Astrocyte (in vitro differentiated cells and primary cell): Measurements from ENCODE around the gene SLC35F2. TPM values are rescaled to one million over a fixed set of nuclear protein-coding genes. Genes with fewer than 3 reads are reported as not detected.
A peak's percentile ranks its signal among the peaks of the same experiment; 100 is the strongest.
"Not testable (repeated sequence)": the region's sequence is repeated elsewhere in the genome, so short reads cannot be mapped to it uniquely, and the experiment has no call there.

Source experiments
- DNase-seq: peaks from one replicate; pipeline ENCODE4 v3.0.0-alpha.2; 2010; ENCODE audit warnings: low read depth
- FAIRE-seq: peaks from 2 replicates; lab custom pipeline; 2011; peaks lifted over from hg19 to GRCh38; lab: Jason Lieb, UNC
- H2AFZ ChIP-seq: 2 replicates; pipeline ENCODE4 v1.6.0; 2012; ENCODE audit warnings: low read depth, low read length, inconsistent platforms
- H3K27ac ChIP-seq: 2 replicates; pipeline ENCODE4 v1.5.1; 2011; ENCODE audit warnings: low read depth, low read length, inconsistent platforms
- H3K27me3 ChIP-seq: 2 replicates; pipeline ENCODE4 v1.6.0; 2011; ENCODE audit warnings: low read length, inconsistent platforms; ENCODE audit not compliant: insufficient read depth
- H3K36me3 ChIP-seq: 2 replicates; pipeline ENCODE4 v1.5.1; 2011; ENCODE audit warnings: low read length, inconsistent platforms; ENCODE audit not compliant: insufficient read depth
- H3K4me1 ChIP-seq: 2 replicates; pipeline ENCODE4 v1.5.1; 2011; ENCODE audit warnings: low read length, inconsistent platforms; ENCODE audit not compliant: insufficient read depth
- H3K4me2 ChIP-seq: 2 replicates; pipeline ENCODE4 v1.6.0; 2012; ENCODE audit warnings: low read length, inconsistent platforms
- H3K4me3 ChIP-seq: 2 replicates; pipeline ENCODE4 v1.5.1; 2011; ENCODE audit warnings: low read depth, mild to moderate bottlenecking, low read length, inconsistent platforms; ENCODE audit not compliant: insufficient read depth
- H3K79me2 ChIP-seq: 2 replicates; pipeline ENCODE4 v1.6.0; 2012; ENCODE audit warnings: mild to moderate bottlenecking, low read length, inconsistent platforms; ENCODE audit not compliant: insufficient read depth
- H3K9ac ChIP-seq: 2 replicates; pipeline ENCODE4 v1.6.0; 2012; ENCODE audit warnings: mild to moderate bottlenecking, low read length, inconsistent platforms
- H3K9me3 ChIP-seq: 2 replicates; pipeline ENCODE4 v1.5.1; 2012; ENCODE audit warnings: low read depth, mild to moderate bottlenecking, low read length, inconsistent platforms; ENCODE audit not compliant: insufficient read depth
- H4K20me1 ChIP-seq: 2 replicates; pipeline ENCODE4 v1.6.0; 2012; ENCODE audit warnings: low read length, inconsistent platforms; ENCODE audit not compliant: insufficient read depth
- H3K27ac Mint-ChIP-seq: one replicate; pipeline ENCODE4 v1.8.0; 2021; ENCODE audit warnings: mild to moderate bottlenecking, mixed read lengths; ENCODE audit not compliant: unreplicated experiment
- H3K27me3 Mint-ChIP-seq: one replicate; pipeline ENCODE4 v1.8.0; 2021; ENCODE audit warnings: low read depth, mixed read lengths; ENCODE audit not compliant: unreplicated experiment
- H3K36me3 Mint-ChIP-seq: one replicate; pipeline ENCODE4 v1.8.0; 2021; ENCODE audit warnings: low read depth, mixed read lengths; ENCODE audit not compliant: unreplicated experiment
- H3K4me1 Mint-ChIP-seq: one replicate; pipeline ENCODE4 v1.8.0; 2021; ENCODE audit warnings: low read depth, mixed read lengths; ENCODE audit not compliant: unreplicated experiment
- H3K4me3 Mint-ChIP-seq: one replicate; pipeline ENCODE4 v1.8.0; 2021; ENCODE audit warnings: mild to moderate bottlenecking, moderate library complexity, mixed read lengths; ENCODE audit not compliant: unreplicated experiment
- H3K9me3 Mint-ChIP-seq: one replicate; pipeline ENCODE4 v1.8.0; 2021; ENCODE audit warnings: mild to moderate bottlenecking, mixed read lengths; ENCODE audit not compliant: unreplicated experiment
- EZH2 ChIP-seq: IDR thresholded peaks from 2 replicates; pipeline ENCODE4 v1.6.1; 2012; ENCODE audit warnings: mild to moderate bottlenecking, low read length, inconsistent platforms; ENCODE audit not compliant: insufficient read depth
- total RNA-seq: library from RNA; stranded (reverse); gene quantifications from 2 replicates; pipeline ENCODE4 v1.2.1, GENCODE V29; 2021
- TF ChIP-seq, protein P1 (sequence below): IDR thresholded peaks from 2 replicates; pipeline ENCODE4 v1.5.1; 2011; ENCODE audit warnings: low read depth, mild to moderate bottlenecking, inconsistent platforms, low read length, moderate library complexity; ENCODE audit not compliant: insufficient read depth

The SLC35F2 gene
- total RNA-seq, 1 donor from 2014 or later, result 52.5 TPM

DNA sequence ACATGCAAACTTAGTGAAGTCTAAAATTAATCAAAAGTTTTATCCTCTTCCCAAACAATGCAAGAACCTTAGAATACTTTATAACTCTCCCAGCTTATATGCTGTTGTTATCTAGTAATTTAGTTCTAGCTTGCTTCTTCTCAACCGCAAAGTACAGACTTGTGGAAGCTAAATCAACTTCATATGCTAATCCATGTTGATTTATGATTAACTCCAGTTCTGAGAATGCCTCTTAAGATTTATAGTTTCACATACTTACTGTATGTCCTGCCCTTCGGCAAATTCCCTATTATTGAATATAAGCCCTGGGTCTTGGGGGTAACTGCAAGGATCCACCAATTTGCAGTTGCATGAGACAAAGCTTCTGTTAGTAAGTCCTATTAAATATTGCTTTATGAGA, 17.6 kb upstream of the SLC35F2 start:
- no peak overlapping the region for H3K4me2 ChIP-seq
- H3K4me1 Mint-ChIP-seq, result peaks cover 6% of the 10 kb centered on the region
- no peaks in the 10 kb centered on the region for H3K27me3 ChIP-seq
- no peaks in the 10 kb centered on the region for H3K36me3 Mint-ChIP-seq
- H3K9ac ChIP-seq, result no peak overlapping the region
- H3K9me3 Mint-ChIP-seq, result peaks cover 2% of the 10 kb centered on the region
- FAIRE-seq (no peak), DNase-seq (no peak)
- no peaks in the 10 kb centered on the region for H3K9me3 ChIP-seq
- H3K27me3 Mint-ChIP-seq, result no peaks in the 10 kb centered on the region
- H3K36me3 ChIP-seq, result no peaks in the 10 kb centered on the region
- H3K4me1 ChIP-seq, result no peaks in the 10 kb centered on the region
- no peak overlapping the region for H3K4me3 ChIP-seq
- no peak overlapping the region for H3K27ac Mint-ChIP-seq
- H2AFZ ChIP-seq, result no peak overlapping the region
- TF ChIP-seq, protein P1, sequence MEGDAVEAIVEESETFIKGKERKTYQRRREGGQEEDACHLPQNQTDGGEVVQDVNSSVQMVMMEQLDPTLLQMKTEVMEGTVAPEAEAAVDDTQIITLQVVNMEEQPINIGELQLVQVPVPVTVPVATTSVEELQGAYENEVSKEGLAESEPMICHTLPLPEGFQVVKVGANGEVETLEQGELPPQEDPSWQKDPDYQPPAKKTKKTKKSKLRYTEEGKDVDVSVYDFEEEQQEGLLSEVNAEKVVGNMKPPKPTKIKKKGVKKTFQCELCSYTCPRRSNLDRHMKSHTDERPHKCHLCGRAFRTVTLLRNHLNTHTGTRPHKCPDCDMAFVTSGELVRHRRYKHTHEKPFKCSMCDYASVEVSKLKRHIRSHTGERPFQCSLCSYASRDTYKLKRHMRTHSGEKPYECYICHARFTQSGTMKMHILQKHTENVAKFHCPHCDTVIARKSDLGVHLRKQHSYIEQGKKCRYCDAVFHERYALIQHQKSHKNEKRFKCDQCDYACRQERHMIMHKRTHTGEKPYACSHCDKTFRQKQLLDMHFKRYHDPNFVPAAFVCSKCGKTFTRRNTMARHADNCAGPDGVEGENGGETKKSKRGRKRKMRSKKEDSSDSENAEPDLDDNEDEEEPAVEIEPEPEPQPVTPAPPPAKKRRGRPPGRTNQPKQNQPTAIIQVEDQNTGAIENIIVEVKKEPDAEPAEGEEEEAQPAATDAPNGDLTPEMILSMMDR, result no peak
- no peak for TF ChIP-seq EZH2
- H3K79me2 ChIP-seq, result no peaks in the 10 kb centered on the region
- H3K4me3 Mint-ChIP-seq, result no peak overlapping the region
- no peaks in the 10 kb centered on the region for H4K20me1 ChIP-seq
- no peak overlapping the region for H3K27ac ChIP-seq

DNA sequence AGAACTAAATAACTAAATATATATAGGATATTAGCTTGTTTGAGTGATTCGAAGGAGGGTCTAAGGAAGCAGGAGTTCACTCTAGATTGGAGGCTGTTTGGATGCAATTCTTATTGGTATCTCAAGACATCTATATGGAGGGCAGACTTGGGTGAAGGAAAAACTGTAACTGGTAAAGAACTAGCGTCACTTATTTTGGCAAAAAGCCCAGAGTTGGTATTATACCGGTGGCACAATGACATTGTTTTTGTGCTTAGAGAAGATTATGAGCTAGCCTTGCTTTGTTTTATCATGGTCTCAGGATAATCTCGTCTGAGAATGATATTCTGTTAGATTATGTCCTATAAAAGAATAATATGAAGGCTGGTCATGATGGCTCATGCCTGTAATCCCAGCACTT, 6.0 kb upstream of the SLC35F2 start:
- Histone ChIP-seq H3K4me3 (no peak overlapping the region), H3K9ac (no peak overlapping the region), H4K20me1 (no peaks in the 10 kb centered on the region), H3K27me3 (no peaks in the 10 kb centered on the region), H3K4me1 (no peaks in the 10 kb centered on the region), H3K79me2 (no peaks in the 10 kb centered on the region), H3K36me3 (no peaks in the 10 kb centered on the region), H3K27ac (no peak overlapping the region), H3K9me3 (no peaks in the 10 kb centered on the region), H3K4me2 (no peak overlapping the region), H2AFZ (no peak overlapping the region)
- H3K36me3 Mint-ChIP-seq, result no peaks in the 10 kb centered on the region
- FAIRE-seq (no peak), DNase-seq (no peak)
- no peak overlapping the region for H3K4me3 Mint-ChIP-seq
- H3K27me3 Mint-ChIP-seq, result no peaks in the 10 kb centered on the region
- no peak overlapping the region for H3K27ac Mint-ChIP-seq
- H3K9me3 Mint-ChIP-seq, result no peaks in the 10 kb centered on the region
- TF ChIP-seq, protein P1, result no peak
- TF ChIP-seq EZH2, result no peak
- H3K4me1 Mint-ChIP-seq, result no peaks in the 10 kb centered on the region

DNA sequence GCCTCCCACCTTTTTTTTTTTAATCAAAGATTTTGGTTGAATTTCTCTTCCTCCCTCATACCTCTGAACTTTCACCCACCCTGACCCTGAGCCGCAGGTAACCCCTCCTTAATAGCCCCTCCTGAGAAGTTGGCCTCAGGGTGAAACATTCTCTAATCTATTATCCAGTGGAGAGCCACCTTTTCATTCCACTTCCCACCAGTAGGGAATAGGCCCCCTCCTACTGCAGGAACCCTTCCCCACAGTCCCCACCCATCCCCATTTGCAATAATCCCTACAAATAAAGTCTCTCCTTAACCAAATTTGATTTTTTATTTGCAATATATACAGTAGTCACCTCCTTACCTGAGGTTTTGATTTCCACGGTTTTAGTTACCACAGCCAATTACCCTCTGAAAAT, 2.1 kb upstream of the SLC35F2 start:
- DNase-seq (no peak), FAIRE-seq (no peak)
- Histone ChIP-seq H3K9ac (no peak overlapping the region), H3K9me3 (no peaks in the 10 kb centered on the region), H3K79me2 (peaks cover 24% of the 10 kb centered on the region), H3K4me3 (no peak overlapping the region), H3K4me2 (no peak overlapping the region), H3K36me3 (no peaks in the 10 kb centered on the region), H3K27me3 (no peaks in the 10 kb centered on the region), H3K27ac (no peak overlapping the region), H3K4me1 (peaks cover 9% of the 10 kb centered on the region), H4K20me1 (no peaks in the 10 kb centered on the region), H2AFZ (no peak overlapping the region)
- Mint-ChIP-seq H3K4me1 (no peaks in the 10 kb centered on the region), H3K4me3 (peak overlapping the region; percentile 98), H3K9me3 (no peaks in the 10 kb centered on the region), H3K36me3 (no peaks in the 10 kb centered on the region), H3K27ac (no peak overlapping the region), H3K27me3 (no peaks in the 10 kb centered on the region)
- TF ChIP-seq, protein P1, result no peak
- no peak for TF ChIP-seq EZH2

DNA sequence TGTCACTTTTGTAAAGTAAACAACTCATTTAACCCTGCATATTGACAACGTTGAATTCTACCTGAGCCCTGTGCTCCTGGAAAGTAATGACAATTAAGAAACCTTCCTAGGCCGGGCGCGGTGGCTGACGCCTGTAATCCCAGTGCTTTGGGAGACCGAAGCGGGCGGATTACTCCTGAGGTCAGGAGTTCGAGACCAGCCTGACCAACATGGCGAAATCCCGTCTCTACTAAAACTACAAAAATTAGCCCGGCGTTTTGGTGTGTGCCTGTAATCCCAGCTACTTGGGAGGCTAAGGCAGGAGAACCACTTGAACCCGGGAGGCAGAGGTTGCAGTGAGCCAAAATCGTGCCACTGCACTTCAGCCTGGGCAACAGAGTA, 1.6 kb upstream of the SLC35F2 start:
- H3K36me3 Mint-ChIP-seq, H2AFZ ChIP-seq, DNase-seq: not testable (repeated sequence)

More for the DNA sequence above, 1.6 kb upstream of the SLC35F2 start:
- not testable (repeated sequence) for H3K9me3 Mint-ChIP-seq, FAIRE-seq, H3K27ac Mint-ChIP-seq, H3K4me1 Mint-ChIP-seq, H3K9ac ChIP-seq, H3K27ac ChIP-seq, H3K36me3 ChIP-seq, H3K4me1 ChIP-seq, H3K27me3 Mint-ChIP-seq, H3K9me3 ChIP-seq, H3K27me3 ChIP-seq, H3K4me3 ChIP-seq, H4K20me1 ChIP-seq
- H3K4me3 Mint-ChIP-seq, result peak overlapping the region; percentile 98
- Histone ChIP-seq H3K4me2 (peak overlapping the region; percentile 100), H3K79me2 (peaks cover 25% of the 10 kb centered on the region)
